Peyer's patch (tissue), 4 donors: Measurements from ENCODE around the gene IQGAP2. TPM values are rescaled to one million over a fixed set of nuclear protein-coding genes. Genes with fewer than 3 reads are reported as not detected.

Experiments
- DNase-seq, 3 donors: peaks; one replicate each; pipeline ENCODE4 v3.0.0-alpha.2; 2017 to 2019
- H3K27ac ChIP-seq, 4 donors: fragments of 200-600 bp; sonication (generic); one replicate each; pipeline ENCODE4 v1.5.1; 2016 to 2019
- H3K27me3 ChIP-seq, 2 donors: fragments of 200-600 bp; sonication (generic); one replicate each; pipeline ENCODE4 v1.5.1; 2019
- H3K36me3 ChIP-seq, 3 donors: fragments of 200-600 bp; sonication (generic); one replicate each; pipeline ENCODE4 v1.5.1; 2016 to 2019
- H3K4me1 ChIP-seq, 4 donors: fragments of 200-600 bp; sonication (generic); one replicate each; pipeline ENCODE4 v1.5.1; 2016 to 2019
- H3K4me3 ChIP-seq, 4 donors: fragments of 200-600 bp; sonication (generic); 1 replicate in 3 of 4; 2 replicates in 1 of 4; pipeline ENCODE4 v1.5.1; 2016 to 2019; ENCODE audit warnings: mild to moderate bottlenecking in 1 of 4
- H3K9me3 ChIP-seq, 4 donors: fragments of 200-600 bp; sonication (generic); one replicate each; pipeline ENCODE4 v1.5.1; 2016 to 2019; ENCODE audit warnings: mild to moderate bottlenecking in 1 of 4
- POLR2A ChIP-seq, 2 donors: fragments of 450-650 bp; IDR thresholded peaks; one replicate each; pipeline ENCODE4 v1.5.1; 2017; ENCODE audit warnings: antibody characterized with exemption in 2 of 2, mild to moderate bottlenecking in 2 of 2, moderate library complexity in 2 of 2
- total RNA-seq, 4 donors: library from RNA; depleted of rRNA; stranded (reverse); fragments of >200 nt; gene quantifications; one replicate each; pipeline ENCODE4 v1.1.0, GENCODE V29; 2016
- TF ChIP-seq, protein P1 (sequence below), 6 experiments: fragments of 450-650 bp in 4 of 6; fragments of 200-600 bp in 2 of 6; sonication (generic) in 1 of 6; IDR thresholded peaks; one replicate each; pipeline ENCODE4 v1.5.1; 2017 to 2019; ENCODE audit warnings: antibody characterized with exemption in 6 of 6, mild to moderate bottlenecking in 3 of 6, moderate library complexity in 1 of 6

IQGAP2 gene
- total RNA-seq, 4 donors from 2014 or later: 58.6 to 110 (median 84.7) TPM

DNA sequence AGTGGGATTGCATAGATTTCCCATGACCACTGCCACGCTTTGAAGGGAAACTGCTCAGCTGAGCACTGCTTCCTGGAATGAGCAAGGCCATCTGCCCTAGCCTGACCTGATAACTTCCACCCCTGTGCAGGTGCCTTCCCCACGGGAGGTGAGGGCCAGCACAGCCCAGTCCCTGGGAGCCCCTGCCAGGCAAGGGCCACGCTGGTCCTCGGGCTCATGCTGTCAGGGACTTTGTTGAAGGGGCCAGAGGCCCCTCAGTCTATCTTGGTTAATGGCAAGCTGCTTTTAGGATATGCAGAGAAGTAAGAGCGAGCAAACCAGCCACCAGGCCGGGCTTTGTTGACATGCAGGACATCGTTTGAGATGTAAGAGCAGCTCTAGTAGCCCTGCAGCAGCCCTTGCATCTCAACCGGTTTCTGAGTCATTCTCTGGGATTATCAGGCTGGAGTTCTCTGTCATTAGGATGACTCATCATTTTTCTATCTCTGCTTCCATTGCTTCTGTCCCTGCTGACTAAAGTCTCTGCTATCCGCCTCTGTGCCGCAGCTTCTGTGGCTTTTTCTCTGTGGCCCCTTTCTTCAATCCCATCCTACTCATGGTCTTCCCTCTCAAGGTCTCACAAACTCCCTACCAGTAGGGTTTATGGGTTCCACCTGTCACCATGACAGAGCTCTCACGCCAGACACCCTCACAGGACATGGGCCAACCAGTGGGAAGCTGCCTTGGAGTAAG, 30.6 kb upstream of the IQGAP2 start:
- H3K27ac ChIP-seq: no peak overlapping the region
- DNase-seq: peak in 1 of 3 donors; percentile 57
- TF ChIP-seq, protein P1, sequence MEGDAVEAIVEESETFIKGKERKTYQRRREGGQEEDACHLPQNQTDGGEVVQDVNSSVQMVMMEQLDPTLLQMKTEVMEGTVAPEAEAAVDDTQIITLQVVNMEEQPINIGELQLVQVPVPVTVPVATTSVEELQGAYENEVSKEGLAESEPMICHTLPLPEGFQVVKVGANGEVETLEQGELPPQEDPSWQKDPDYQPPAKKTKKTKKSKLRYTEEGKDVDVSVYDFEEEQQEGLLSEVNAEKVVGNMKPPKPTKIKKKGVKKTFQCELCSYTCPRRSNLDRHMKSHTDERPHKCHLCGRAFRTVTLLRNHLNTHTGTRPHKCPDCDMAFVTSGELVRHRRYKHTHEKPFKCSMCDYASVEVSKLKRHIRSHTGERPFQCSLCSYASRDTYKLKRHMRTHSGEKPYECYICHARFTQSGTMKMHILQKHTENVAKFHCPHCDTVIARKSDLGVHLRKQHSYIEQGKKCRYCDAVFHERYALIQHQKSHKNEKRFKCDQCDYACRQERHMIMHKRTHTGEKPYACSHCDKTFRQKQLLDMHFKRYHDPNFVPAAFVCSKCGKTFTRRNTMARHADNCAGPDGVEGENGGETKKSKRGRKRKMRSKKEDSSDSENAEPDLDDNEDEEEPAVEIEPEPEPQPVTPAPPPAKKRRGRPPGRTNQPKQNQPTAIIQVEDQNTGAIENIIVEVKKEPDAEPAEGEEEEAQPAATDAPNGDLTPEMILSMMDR (IDR thresholded peaks at IDR 0.05): no peak
- no peak for TF ChIP-seq POLR2A (IDR thresholded peaks at IDR 0.05)

DNA sequence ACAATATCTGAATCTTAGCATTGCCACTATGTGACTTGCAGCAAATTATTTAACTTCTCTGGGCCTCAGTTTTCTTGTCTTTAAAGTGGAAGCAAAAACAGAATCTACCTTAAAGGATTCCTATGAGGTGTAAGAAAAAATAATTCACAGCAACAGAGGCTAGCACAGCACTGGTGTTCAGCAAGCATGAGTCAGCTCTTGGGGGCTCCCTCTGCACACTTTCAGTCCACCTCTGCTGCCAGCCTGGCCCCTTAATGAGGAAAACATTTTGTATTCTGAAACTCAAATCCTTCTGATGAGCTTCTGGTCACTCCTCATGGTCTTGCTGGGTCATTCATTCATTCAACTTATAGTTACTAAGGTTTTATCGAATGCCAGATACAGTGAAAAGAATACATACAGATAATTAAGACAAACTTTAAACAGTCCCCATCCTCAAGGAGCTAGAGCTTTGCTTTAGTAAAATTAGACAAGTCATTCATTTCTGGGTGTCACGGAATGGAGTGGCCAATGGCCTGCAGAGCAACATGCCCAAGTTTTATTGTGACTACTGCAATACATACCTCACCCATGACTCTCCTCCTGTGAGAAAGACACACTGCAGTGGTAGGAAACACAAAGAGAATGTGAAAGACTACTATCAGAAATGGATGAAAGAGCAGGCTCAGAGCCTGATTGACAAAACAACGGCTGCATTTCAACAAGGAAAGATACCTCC, 26.8 kb upstream of the IQGAP2 start:
- no peaks in the 10 kb centered on the region for H3K9me3 ChIP-seq
- no peak for TF ChIP-seq POLR2A (IDR thresholded peaks at IDR 0.05)
- TF ChIP-seq, protein P1 (IDR thresholded peaks at IDR 0.05): no peak
- H3K4me3 ChIP-seq: no peak overlapping the region
- no peaks in the 10 kb centered on the region for H3K27me3 ChIP-seq
- H3K4me1 ChIP-seq: peaks cover 0 to 14% (median 0%) of the 10 kb centered on the region in 4 donors
- no peak for DNase-seq
- no peaks in the 10 kb centered on the region for H3K36me3 ChIP-seq
- no peak overlapping the region for H3K27ac ChIP-seq

More for the DNA sequence above, 30.6 kb upstream of the IQGAP2 start:
- H3K36me3 ChIP-seq: no peaks in the 10 kb centered on the region
- H3K4me1 ChIP-seq: no peaks in the 10 kb centered on the region
- no peak overlapping the region for H3K4me3 ChIP-seq
- H3K27me3 ChIP-seq: no peaks in the 10 kb centered on the region
- H3K9me3 ChIP-seq: no peaks in the 10 kb centered on the region

DNA sequence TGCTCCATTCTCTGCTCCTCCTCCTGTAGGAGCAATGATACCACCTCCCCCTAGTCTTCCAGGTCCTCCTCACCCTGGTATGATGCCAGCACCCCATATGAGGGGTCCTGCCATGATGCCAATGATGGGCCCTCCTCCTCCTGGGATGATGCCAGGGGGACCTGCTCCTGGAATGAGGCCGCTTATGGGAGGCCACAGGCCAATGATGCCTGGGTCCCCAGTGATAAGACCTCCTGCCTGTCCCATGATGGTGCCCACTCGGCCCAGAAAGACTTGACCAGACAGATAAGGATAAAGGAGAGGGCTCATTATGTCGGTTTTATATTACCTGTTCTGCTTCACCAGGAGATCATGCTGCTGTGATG, 26.2 kb upstream of the IQGAP2 start:
- Histone ChIP-seq H3K36me3 (no peaks in the 10 kb centered on the region), H3K4me1 (peaks cover 0 to 14% (median 0%) of the 10 kb centered on the region in 4 donors), H3K27me3 (no peaks in the 10 kb centered on the region), H3K4me3 (no peak overlapping the region), H3K9me3 (no peaks in the 10 kb centered on the region), H3K27ac (no peak overlapping the region)
- TF ChIP-seq, protein P1 (IDR thresholded peaks at IDR 0.05): no peak
- no peak for TF ChIP-seq POLR2A (IDR thresholded peaks at IDR 0.05)
- no peak for DNase-seq

DNA sequence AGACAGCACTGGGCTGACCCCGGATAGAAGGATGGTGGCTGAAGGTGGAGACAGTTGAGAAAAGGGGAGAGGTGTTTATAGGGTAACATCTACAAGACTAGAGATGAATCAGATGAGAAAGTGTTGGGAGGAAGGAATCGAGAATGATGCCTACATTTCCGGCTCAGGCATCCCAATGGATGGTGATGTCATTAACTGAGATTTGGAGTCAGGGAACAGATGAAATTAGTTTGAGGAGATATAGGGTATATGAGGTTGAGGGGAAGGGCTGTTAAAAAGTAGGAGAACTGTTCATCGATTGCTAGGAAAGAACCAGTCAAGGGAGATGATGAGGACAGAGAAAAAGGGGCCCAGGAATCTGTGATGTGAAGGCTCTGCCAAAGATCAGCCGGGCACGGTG, 24.7 kb upstream of the IQGAP2 start:
- Histone ChIP-seq H3K4me3 (no peak overlapping the region), H3K36me3 (no peaks in the 10 kb centered on the region), H3K4me1 (peaks cover 0 to 14% (median 0%) of the 10 kb centered on the region in 4 donors), H3K27me3 (no peaks in the 10 kb centered on the region), H3K9me3 (no peaks in the 10 kb centered on the region), H3K27ac (no peak overlapping the region)
- DNase-seq: no peak
- no peak for TF ChIP-seq POLR2A (IDR thresholded peaks at IDR 0.05)
- TF ChIP-seq, protein P1 (IDR thresholded peaks at IDR 0.05): no peak

DNA sequence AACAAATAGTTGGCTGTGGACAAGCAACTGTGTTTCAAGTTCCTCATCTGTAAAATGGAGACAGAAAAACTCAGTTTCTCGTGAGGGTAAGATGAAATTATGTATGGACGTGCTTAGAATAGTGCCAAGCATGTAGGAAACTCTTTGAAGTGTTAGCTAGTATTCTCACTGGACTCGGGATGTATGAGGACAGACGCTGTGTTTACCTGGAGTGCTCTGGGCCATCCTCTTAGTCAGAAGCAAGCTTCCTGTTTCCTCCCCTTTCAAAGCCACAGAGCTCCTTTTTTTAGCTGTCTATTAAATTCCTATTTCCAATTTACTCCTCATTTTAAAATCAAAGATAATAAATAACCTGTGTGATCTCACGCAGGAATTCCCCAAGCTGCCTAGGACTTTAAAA, 23.8 kb upstream of the IQGAP2 start:
- H3K9me3 ChIP-seq: no peaks in the 10 kb centered on the region
- peaks cover 0 to 14% (median 0%) of the 10 kb centered on the region in 4 donors for H3K4me1 ChIP-seq
- TF ChIP-seq, protein P1 (IDR thresholded peaks at IDR 0.05): no peak
- TF ChIP-seq POLR2A (IDR thresholded peaks at IDR 0.05): no peak
- no peak for DNase-seq
- no peaks in the 10 kb centered on the region for H3K36me3 ChIP-seq
- no peak overlapping the region for H3K4me3 ChIP-seq
- no peaks in the 10 kb centered on the region for H3K27me3 ChIP-seq
- no peak overlapping the region for H3K27ac ChIP-seq
